Uterus (tissue), 4 donors: ENCODE measurements around the gene OMG. TPM values are rescaled to one million over a fixed set of nuclear protein-coding genes. Genes with fewer than 3 reads are reported as not detected.
"Not testable (repeated sequence)": the region's sequence is repeated elsewhere in the genome, so short reads cannot be mapped to it uniquely, and the experiment has no call there.

Source experiments
- DNase-seq, 2 donors: peaks; one replicate each; pipeline ENCODE4 v3.0.0-alpha.2; 2019 to 2020
- H3K27ac ChIP-seq, 2 donors: fragments of 200-600 bp; sonication (generic); 1 replicate in 1 of 2; 2 replicates in 1 of 2; pipeline ENCODE4 v1.5.1; 2016 to 2018
- H3K27me3 ChIP-seq, 2 donors: fragments of 200-600 bp; sonication (generic); one replicate each; pipeline ENCODE4 v1.5.1; 2018 to 2019; ENCODE audit warnings: control low read depth in 1 of 2
- H3K36me3 ChIP-seq, 2 donors: fragments of 200-600 bp; sonication (generic); one replicate each; pipeline ENCODE4 v1.5.1; 2019; ENCODE audit warnings: control low read depth in 1 of 2
- H3K4me1 ChIP-seq, 2 donors: fragments of 200-600 bp; sonication (generic); one replicate each; pipeline ENCODE4 v1.5.1; 2018 to 2019; ENCODE audit warnings: control low read depth in 1 of 2
- H3K4me3 ChIP-seq, 2 donors: fragments of 200-600 bp; sonication (generic); 1 replicate in 1 of 2; 2 replicates in 1 of 2; pipeline ENCODE4 v1.5.1; 2018 to 2019; ENCODE audit warnings: mild to moderate bottlenecking in 1 of 2
- H3K9me3 ChIP-seq, 2 donors: fragments of 200-600 bp; sonication (generic); one replicate each; pipeline ENCODE4 v1.5.1; 2019; ENCODE audit warnings: control low read depth in 1 of 2
- POLR2A ChIP-seq, 2 donors: fragments of 450-650 bp; IDR thresholded peaks; one replicate each; pipeline ENCODE4 v1.6.1; 2016; ENCODE audit warnings: antibody characterized with exemption in 2 of 2, mild to moderate bottlenecking in 1 of 2, moderate library complexity in 1 of 2
- intact Hi-C: fragments of 100-400 bp; cut with DNase I; formaldehyde crosslinking; loops from one replicate; pipeline ENCODE4 v1.15.1; 2023; ENCODE audit warnings: low total_unique reads
- total RNA-seq, 4 donors: library from RNA; depleted of rRNA in 3 of 4; stranded (reverse); fragments of >200 nt in 3 of 4; gene quantifications; one replicate each; pipeline versions ENCODE4 v1.1.0 to v1.2.4, GENCODE V29; 2014 to 2023
- TF ChIP-seq, protein P1 (sequence below), 4 experiments: fragments of 200-600 bp in 2 of 4; fragments of 450-650 bp in 2 of 4; sonication (generic) in 2 of 4; IDR thresholded peaks; one replicate each; pipeline ENCODE4 v1.5.1; 2016 to 2019; ENCODE audit warnings: antibody characterized with exemption in 4 of 4, mild to moderate bottlenecking in 2 of 4, moderate library complexity in 1 of 4
- donor health status: DM: yes; HTN: yes; CAD: no.

Gene OMG
- total RNA-seq, 4 donors from 2014 or later, result 0.51 to 1.0 TPM; not detected in 2

- H3K4me1 ChIP-seq, result no peaks in the 10 kb centered on the region
- DNase-seq, result no peak
- no peaks in the 10 kb centered on the region for H3K36me3 ChIP-seq
- no peak overlapping the region for H3K4me3 ChIP-seq
- no peak for TF ChIP-seq POLR2A (IDR thresholded peaks at IDR 0.05)
- TF ChIP-seq, protein P1, sequence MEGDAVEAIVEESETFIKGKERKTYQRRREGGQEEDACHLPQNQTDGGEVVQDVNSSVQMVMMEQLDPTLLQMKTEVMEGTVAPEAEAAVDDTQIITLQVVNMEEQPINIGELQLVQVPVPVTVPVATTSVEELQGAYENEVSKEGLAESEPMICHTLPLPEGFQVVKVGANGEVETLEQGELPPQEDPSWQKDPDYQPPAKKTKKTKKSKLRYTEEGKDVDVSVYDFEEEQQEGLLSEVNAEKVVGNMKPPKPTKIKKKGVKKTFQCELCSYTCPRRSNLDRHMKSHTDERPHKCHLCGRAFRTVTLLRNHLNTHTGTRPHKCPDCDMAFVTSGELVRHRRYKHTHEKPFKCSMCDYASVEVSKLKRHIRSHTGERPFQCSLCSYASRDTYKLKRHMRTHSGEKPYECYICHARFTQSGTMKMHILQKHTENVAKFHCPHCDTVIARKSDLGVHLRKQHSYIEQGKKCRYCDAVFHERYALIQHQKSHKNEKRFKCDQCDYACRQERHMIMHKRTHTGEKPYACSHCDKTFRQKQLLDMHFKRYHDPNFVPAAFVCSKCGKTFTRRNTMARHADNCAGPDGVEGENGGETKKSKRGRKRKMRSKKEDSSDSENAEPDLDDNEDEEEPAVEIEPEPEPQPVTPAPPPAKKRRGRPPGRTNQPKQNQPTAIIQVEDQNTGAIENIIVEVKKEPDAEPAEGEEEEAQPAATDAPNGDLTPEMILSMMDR (IDR thresholded peaks at IDR 0.05), result no peak
- H3K27ac ChIP-seq, result no peak overlapping the region
- intact Hi-C loops, result no loop called here
- H3K27me3 ChIP-seq, result no peaks in the 10 kb centered on the region
- no peaks in the 10 kb centered on the region for H3K9me3 ChIP-seq
Observed at GRCh38 chr17:31294231-31294630, 2.8 kb downstream of the OMG start.

DNA sequence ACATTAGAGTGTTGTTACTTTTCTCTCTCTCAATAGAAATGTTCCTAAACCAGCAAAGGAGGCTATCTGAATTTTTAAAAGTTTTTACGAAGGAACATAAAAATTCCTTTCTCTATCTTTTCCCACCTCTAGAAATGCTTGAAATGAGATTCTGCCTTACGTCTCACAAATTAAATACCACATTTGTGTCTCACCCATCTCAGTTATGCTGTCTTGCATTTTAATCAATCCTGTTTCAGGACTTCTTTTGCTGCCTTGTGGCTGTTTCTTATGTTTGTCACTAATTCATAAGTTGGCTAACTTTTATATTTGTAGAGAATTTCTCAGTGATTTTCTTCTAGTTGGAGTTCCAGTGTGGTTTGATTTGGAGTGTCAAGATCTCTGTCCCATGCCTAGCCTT is 3.5 kb downstream of the OMG start:
- no peak overlapping the region for H3K4me3 ChIP-seq
- H3K27ac ChIP-seq, result no peak overlapping the region
- intact Hi-C loops, result no loop called here
- TF ChIP-seq POLR2A (IDR thresholded peaks at IDR 0.05), result no peak
- TF ChIP-seq, protein P1 (IDR thresholded peaks at IDR 0.05), result no peak
- no peak for DNase-seq
- H3K36me3 ChIP-seq, result no peaks in the 10 kb centered on the region
- no peaks in the 10 kb centered on the region for H3K9me3 ChIP-seq
- no peaks in the 10 kb centered on the region for H3K27me3 ChIP-seq
- no peaks in the 10 kb centered on the region for H3K4me1 ChIP-seq

- Histone ChIP-seq H3K27ac (no peak overlapping the region), H3K9me3 (no peaks in the 10 kb centered on the region), H3K36me3 (no peaks in the 10 kb centered on the region), H3K4me1 (no peaks in the 10 kb centered on the region), H3K4me3 (no peak overlapping the region), H3K27me3 (no peaks in the 10 kb centered on the region)
- no peak for DNase-seq
- no peak for TF ChIP-seq POLR2A (IDR thresholded peaks at IDR 0.05)
- TF ChIP-seq, protein P1 (IDR thresholded peaks at IDR 0.05), result no peak
- intact Hi-C loops, result no loop called here
Observed at GRCh38 chr17:31291820-31292219, 5.2 kb downstream of the OMG start.

DNA sequence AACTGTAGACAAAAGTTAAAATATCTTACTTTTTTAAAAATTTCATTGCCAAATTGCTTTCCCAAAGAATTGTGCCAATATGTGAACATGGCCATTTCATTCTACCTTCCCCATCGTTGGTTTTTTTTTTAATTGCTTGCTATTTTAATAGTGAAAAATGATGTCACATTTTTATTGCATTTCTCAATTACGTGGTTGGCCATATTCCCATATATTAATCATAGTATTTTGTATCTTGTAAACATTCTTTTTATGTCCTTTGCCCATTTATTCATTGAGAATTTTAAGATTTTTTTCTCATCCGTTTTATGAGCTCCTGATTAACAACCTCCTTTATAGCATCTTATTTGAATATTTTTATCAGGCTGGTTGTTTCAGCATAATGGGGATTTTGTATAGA is 7.2 kb downstream of the OMG start:
- Histone ChIP-seq H3K4me3 (no peak overlapping the region), H3K27ac (peak overlapping the region in 1 of 2 donors; percentile 37), H3K9me3 (no peaks in the 10 kb centered on the region), H3K27me3 (no peaks in the 10 kb centered on the region), H3K36me3 (no peaks in the 10 kb centered on the region), H3K4me1 (no peaks in the 10 kb centered on the region)
- intact Hi-C loops, result no loop called here
- no peak for DNase-seq
- TF ChIP-seq POLR2A (IDR thresholded peaks at IDR 0.05), result no peak

- H3K36me3 ChIP-seq, H3K9me3 ChIP-seq, H3K4me1 ChIP-seq, H3K27ac ChIP-seq, H3K4me3 ChIP-seq, H3K27me3 ChIP-seq, DNase-seq, intact Hi-C loops: not testable (repeated sequence)
Observed at GRCh38 chr17:31287932-31288331, 9.1 kb downstream of the OMG start.

- Histone ChIP-seq H3K9me3 (no peaks in the 10 kb centered on the region), H3K36me3 (no peaks in the 10 kb centered on the region), H3K4me1 (no peaks in the 10 kb centered on the region), H3K27me3 (no peaks in the 10 kb centered on the region), H3K27ac (no peak overlapping the region), H3K4me3 (no peak overlapping the region)
- TF ChIP-seq, protein P1 (IDR thresholded peaks at IDR 0.05), result no peak
- no peak for TF ChIP-seq POLR2A (IDR thresholded peaks at IDR 0.05)
- intact Hi-C loops, result no loop called here
- DNase-seq, result no peak
Observed at GRCh38 chr17:31286587-31286986, 10.5 kb downstream of the OMG start.
